Measurements from ENCODE around the gene AK2.

The AK2 gene

DNA sequence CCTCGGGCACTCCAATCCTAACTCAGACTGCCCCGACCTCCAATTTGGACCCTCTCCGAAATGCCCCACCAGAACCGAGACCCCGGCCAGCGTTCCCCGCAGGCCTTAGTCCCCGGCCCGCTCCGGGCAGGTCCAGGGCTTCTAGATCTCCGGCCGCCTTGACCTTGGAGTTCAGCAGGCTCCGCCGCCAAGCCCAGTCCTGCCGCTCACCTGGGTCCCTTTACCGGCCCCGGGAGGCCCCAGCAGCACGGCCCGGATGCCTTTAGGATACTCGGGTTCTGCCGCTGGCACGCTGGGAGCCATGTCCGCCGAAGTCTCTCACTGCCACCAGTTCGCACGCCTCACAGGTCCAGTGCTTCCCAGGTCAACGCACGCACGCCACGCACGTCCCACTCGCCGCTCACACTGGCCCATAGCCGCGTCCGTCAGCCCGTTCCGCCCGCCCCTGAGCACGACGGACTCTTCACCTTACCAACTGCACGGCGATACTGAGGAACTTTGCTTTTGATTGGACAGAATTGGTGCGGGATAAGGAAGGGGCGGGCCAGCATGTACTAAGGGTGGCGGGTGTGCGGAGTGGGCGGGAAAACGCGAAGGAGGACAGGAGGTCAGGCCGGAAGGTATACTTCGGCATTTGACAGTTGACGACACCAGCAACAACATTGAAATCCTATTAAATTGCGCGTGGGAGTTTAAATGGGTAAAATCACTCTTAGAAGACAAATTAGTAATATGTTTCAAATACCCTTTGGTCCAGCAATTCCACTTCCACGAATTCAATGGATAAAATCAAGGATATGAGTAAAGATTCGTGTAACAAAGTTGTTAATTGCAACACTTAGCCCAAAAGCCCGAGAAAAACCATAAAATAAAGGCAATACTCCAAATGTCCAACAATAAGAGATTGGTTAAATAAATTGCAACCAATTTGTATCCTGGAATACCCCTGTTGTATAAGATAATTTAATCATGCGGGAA is at the start of gene AK2:
Gene AK2, minus strand, starts transcription at position 358 of the 978 bp plus-strand sequence. Its CDS starts 55 bp downstream, at position 303.
- TF ChIP-seq TAF1 (IDR thresholded peaks at IDR 0.05; ENCODE audit: low read depth) (peak; percentile 75), RAD21 (IDR thresholded peaks at IDR 0.05; ENCODE audit: low read depth) (no peak), ZBTB7A (IDR thresholded peaks at IDR 0.05; ENCODE audit: low read depth) (0 out of 2 replicates have a peak, but pooled peaks have one; percentile 32), CEBPB (IDR thresholded peaks at IDR 0.05) (no peak), TCF12 (IDR thresholded peaks at IDR 0.05; ENCODE audit: low read depth) (peak; percentile 57), YY1 (IDR thresholded peaks at IDR 0.05; ENCODE audit: low read depth) (peak; percentile 85), TEAD4 (IDR thresholded peaks at IDR 0.05) (peak; percentile 44; the same call in 1 of the 2 replicates), EP300 (IDR thresholded peaks at IDR 0.05; ENCODE audit: borderline replicate concordance) (no peak), CREB1 (IDR thresholded peaks at IDR 0.05; ENCODE audit: low read depth) (peak; percentile 50; the same call in 1 of the 2 replicates), EGR1 (IDR thresholded peaks at IDR 0.05) (peak; percentile 51)
- TF ChIP-seq, protein P1, sequence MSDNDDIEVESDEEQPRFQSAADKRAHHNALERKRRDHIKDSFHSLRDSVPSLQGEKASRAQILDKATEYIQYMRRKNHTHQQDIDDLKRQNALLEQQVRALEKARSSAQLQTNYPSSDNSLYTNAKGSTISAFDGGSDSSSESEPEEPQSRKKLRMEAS (IDR thresholded peaks at IDR 0.05): peak; percentile 100
- TF ChIP-seq, protein P2, sequence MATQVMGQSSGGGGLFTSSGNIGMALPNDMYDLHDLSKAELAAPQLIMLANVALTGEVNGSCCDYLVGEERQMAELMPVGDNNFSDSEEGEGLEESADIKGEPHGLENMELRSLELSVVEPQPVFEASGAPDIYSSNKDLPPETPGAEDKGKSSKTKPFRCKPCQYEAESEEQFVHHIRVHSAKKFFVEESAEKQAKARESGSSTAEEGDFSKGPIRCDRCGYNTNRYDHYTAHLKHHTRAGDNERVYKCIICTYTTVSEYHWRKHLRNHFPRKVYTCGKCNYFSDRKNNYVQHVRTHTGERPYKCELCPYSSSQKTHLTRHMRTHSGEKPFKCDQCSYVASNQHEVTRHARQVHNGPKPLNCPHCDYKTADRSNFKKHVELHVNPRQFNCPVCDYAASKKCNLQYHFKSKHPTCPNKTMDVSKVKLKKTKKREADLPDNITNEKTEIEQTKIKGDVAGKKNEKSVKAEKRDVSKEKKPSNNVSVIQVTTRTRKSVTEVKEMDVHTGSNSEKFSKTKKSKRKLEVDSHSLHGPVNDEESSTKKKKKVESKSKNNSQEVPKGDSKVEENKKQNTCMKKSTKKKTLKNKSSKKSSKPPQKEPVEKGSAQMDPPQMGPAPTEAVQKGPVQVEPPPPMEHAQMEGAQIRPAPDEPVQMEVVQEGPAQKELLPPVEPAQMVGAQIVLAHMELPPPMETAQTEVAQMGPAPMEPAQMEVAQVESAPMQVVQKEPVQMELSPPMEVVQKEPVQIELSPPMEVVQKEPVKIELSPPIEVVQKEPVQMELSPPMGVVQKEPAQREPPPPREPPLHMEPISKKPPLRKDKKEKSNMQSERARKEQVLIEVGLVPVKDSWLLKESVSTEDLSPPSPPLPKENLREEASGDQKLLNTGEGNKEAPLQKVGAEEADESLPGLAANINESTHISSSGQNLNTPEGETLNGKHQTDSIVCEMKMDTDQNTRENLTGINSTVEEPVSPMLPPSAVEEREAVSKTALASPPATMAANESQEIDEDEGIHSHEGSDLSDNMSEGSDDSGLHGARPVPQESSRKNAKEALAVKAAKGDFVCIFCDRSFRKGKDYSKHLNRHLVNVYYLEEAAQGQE (IDR thresholded peaks at IDR 0.05; ENCODE audit: low read depth): no peak

DNA sequence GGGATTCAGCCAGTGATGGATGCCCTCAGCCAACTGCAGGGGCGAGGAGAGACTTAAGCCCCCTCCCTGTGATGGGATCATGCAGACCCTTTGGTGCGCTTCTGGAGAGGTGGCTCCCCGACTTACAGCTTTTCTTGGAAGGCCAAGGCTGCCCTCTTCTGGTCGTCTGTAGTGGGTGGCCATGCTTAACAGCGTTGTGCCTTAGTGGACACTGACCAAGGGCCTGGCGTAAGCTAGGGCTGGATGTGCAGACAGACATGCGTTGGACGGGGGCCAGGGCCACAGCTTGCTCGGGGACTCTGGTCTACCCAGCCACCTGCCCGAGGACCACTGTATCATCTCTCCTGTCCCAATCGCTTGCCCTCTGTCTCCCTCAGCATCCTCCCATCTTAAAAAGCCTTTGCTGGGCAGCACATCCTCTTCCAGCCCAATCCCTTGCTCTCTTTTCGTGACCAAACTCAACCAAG is 49.7 kb upstream of the AK2 start:
- TF ChIP-seq, protein P1 (IDR thresholded peaks at IDR 0.05): no peak
- TF ChIP-seq FOXM1 (IDR thresholded peaks at IDR 0.05; ENCODE audit: borderline replicate concordance, low read depth) (no peak), EGR1 (IDR thresholded peaks at IDR 0.05) (no peak), NFIC (IDR thresholded peaks at IDR 0.05) (no peak), RAD21 (IDR thresholded peaks at IDR 0.05; ENCODE audit: low read depth) (peak; percentile 85)

DNA sequence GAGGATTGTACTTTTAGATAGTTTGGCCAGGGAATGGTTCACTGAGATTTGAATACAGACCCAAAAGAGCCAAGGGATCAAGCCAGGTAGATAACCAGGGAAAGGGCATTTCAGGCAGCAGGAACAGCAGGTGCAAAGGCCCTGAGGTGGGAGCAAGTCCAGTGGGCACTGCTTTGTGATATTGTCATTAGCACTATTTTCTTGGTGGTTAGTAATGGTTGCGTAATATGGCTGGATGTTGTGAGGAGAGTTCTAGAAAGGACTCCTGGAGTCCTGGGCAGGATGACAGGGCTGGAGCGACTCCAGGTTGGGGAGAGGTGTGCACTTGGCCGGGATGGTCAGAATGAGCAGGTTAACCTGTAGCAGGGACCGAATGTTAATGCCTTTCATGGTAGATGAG is 48.6 kb upstream of the AK2 start:
- TF ChIP-seq CEBPB (IDR thresholded peaks at IDR 0.05) (peak; percentile 57), TCF12 (IDR thresholded peaks at IDR 0.05; ENCODE audit: low read depth) (no peak)

DNA sequence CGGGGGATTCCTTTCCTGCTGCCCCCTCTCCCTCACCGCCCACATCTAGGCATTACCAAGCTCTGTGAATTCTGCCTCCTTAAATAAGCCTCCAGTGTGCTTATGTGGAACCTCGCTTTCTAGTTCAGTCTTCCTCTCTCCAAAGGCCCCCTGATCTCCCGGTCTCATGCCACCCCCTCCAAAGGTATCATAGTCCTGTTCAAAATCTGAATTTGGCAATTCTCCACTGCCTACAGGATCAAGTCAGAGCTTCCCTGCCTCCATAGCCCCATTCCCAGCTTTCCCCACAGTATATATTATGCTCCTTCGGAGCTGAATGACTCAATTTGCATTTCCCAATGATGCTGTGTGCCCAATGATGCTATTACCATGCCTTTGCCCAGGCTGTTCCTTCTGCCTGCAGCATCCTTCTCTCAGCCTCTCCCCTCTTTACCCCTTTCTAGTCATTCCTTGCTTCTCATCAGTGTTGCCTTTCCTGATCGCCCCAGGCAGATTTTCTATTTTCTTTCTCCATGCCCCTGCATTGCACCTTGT is 46.0 kb upstream of the AK2 start:
- TF ChIP-seq CEBPB (IDR thresholded peaks at IDR 0.05) (no peak), CREB1 (IDR thresholded peaks at IDR 0.05; ENCODE audit: low read depth) (no peak), NFIC (IDR thresholded peaks at IDR 0.05) (no peak), EP300 (IDR thresholded peaks at IDR 0.05; ENCODE audit: borderline replicate concordance) (no peak), EGR1 (IDR thresholded peaks at IDR 0.05) (no peak), TEAD4 (IDR thresholded peaks at IDR 0.05) (no peak), FOXM1 (IDR thresholded peaks at IDR 0.05; ENCODE audit: borderline replicate concordance, low read depth) (no peak), RAD21 (IDR thresholded peaks at IDR 0.05; ENCODE audit: low read depth) (no peak), ZBTB7A (IDR thresholded peaks at IDR 0.05; ENCODE audit: low read depth) (no peak), YY1 (IDR thresholded peaks at IDR 0.05; ENCODE audit: low read depth) (no peak), TAF1 (IDR thresholded peaks at IDR 0.05; ENCODE audit: low read depth) (no peak), TCF12 (IDR thresholded peaks at IDR 0.05; ENCODE audit: low read depth) (no peak)
- TF ChIP-seq, protein P1 (IDR thresholded peaks at IDR 0.05): no peak
- TF ChIP-seq, protein P3, sequence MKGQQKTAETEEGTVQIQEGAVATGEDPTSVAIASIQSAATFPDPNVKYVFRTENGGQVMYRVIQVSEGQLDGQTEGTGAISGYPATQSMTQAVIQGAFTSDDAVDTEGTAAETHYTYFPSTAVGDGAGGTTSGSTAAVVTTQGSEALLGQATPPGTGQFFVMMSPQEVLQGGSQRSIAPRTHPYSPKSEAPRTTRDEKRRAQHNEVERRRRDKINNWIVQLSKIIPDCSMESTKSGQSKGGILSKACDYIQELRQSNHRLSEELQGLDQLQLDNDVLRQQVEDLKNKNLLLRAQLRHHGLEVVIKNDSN (IDR thresholded peaks at IDR 0.05): no peak
- TF ChIP-seq, protein P2 (IDR thresholded peaks at IDR 0.05; ENCODE audit: low read depth): no peak

DNA sequence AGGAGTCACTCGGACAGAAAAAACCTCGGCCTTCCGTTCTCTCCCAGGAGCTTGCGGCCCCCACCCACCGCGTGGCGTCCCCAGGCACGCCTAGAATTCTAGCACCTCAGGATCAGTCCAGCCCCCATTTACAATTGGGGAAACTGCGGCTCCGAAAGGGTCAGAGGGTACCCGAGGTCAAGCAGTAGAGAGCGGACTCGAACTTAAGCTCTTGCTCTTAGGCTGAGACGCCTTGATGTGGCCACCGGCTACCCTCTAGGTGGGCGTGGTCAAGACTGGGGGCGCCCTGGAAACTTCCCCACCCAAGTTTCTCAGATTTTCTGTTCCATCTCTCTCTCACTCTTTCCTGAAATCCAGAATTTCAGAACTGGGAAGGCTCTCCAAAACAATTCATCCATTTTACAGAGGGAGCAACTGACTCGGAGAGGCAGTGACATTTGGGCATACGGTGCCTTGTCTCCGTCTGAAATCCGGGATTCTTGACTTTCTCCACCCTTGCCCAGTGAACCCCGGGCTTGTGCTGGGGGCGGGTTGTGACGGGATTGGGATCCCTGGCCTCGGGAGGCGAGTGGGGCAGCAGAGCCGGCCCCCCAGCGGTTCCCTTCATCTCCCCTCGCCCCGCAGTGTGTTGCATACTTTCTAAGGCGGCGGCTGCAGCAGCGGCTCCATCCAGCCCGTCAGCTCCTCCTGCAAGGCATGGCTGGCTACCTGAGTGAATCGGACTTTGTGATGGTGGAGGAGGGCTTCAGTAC is 45.0 kb upstream of the AK2 start:
- TF ChIP-seq TCF12 (IDR thresholded peaks at IDR 0.05; ENCODE audit: low read depth) (no peak), NFIC (IDR thresholded peaks at IDR 0.05) (no peak), FOXM1 (IDR thresholded peaks at IDR 0.05; ENCODE audit: borderline replicate concordance, low read depth) (no peak)

Measured in Ishikawa (cell line).